Subcutaneous abdominal adipose tissue (tissue), 5 donors: ENCODE measurements around the gene WASHC3.

Experiments
- H3K27ac ChIP-seq: one replicate; pipeline ENCODE4 v1.7.0; 2013; ENCODE audit warnings: low read depth, mild to moderate bottlenecking, inconsistent platforms, low read length, moderate library complexity
- H3K27me3 ChIP-seq, 5 donors: one replicate each; pipeline ENCODE4 v1.7.0; 2013; ENCODE audit warnings: low read length in 5 of 5, inconsistent platforms in 1 of 5; ENCODE audit not compliant: control insufficient read depth in 5 of 5, insufficient read depth in 4 of 5
- H3K36me3 ChIP-seq, 5 donors: one replicate each; pipeline ENCODE4 v1.7.0; 2013; ENCODE audit warnings: low read length in 5 of 5; ENCODE audit not compliant: control insufficient read depth in 5 of 5, insufficient read depth in 5 of 5
- H3K4me1 ChIP-seq, 5 donors: one replicate each; pipeline ENCODE4 v1.7.0; 2013; ENCODE audit warnings: low read length in 5 of 5, mild to moderate bottlenecking in 3 of 5, moderate library complexity in 1 of 5; ENCODE audit not compliant: control insufficient read depth in 5 of 5, insufficient read depth in 5 of 5
- H3K4me3 ChIP-seq, 5 donors: one replicate each; pipeline ENCODE4 v1.7.0; 2013; ENCODE audit warnings: low read length in 5 of 5, low read depth in 1 of 5
- H3K9ac ChIP-seq, 5 donors: one replicate each; pipeline ENCODE4 v1.7.0; 2013; ENCODE audit warnings: low read length in 5 of 5, mild to moderate bottlenecking in 4 of 5, moderate library complexity in 3 of 5
- H3K9me3 ChIP-seq, 5 donors: one replicate each; pipeline ENCODE4 v1.7.0; 2013; ENCODE audit warnings: low read length in 5 of 5; ENCODE audit not compliant: control insufficient read depth in 5 of 5
- donor health status: healthy.
- donor health status: healthy.
- donor health status: healthy.
- donor health status: healthy.
- donor health status: healthy.

WASHC3 gene

GRCh38 chr12:101995684-101996083 lies 66.1 kb downstream of the WASHC3 start:
- H3K4me3 ChIP-seq = no peak overlapping the region
- no peak overlapping the region for H3K27ac ChIP-seq
- H3K4me1 ChIP-seq = no peaks in the 10 kb centered on the region
- H3K9ac ChIP-seq = no peak overlapping the region
- no peaks in the 10 kb centered on the region for H3K9me3 ChIP-seq
- H3K27me3 ChIP-seq = no peaks in the 10 kb centered on the region
- H3K36me3 ChIP-seq = no peaks in the 10 kb centered on the region

DNA sequence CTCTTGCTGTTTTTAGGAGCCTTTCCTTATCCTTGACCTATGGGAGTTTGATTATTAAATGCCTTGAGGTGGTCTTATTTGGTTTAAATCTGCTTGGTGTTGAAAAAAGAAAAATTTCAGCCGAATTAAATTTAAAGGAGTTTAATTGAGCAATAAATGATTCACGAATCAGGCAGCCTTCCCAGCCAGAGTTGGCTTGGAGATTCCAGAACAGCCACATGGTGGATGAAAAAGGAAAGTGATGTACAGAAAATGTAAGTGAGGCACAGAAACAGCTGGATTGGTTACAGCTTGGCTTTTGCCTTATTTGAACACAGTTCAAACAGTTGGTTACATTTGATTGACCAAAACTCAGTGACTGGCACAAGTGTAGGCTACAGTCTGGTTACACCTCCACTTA lies 69.7 kb downstream of the WASHC3 start:
- no peak overlapping the region for H3K4me3 ChIP-seq
- H3K4me1 ChIP-seq = no peaks in the 10 kb centered on the region
- no peaks in the 10 kb centered on the region for H3K36me3 ChIP-seq
- H3K27me3 ChIP-seq = no peaks in the 10 kb centered on the region
- no peaks in the 10 kb centered on the region for H3K9me3 ChIP-seq
- H3K27ac ChIP-seq = no peak overlapping the region
- H3K9ac ChIP-seq = no peak overlapping the region

DNA sequence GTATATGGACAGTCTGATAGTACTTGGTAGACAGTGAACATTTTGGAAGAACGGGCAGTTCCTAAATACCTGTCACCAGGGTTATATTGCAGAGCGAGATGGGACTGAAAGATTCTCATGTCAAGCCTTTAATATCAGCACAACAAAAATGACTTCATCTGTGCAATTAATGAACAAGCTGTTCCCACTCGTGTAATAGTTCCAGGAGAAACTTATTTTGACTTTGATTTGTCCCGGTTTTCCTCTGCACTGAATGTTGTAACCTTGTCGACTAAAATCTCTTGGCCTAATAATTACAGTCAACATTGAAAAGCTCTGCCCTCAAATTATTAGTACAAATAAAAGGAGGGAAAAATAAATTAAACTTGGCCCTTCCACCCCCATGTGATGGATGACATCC lies 79.5 kb downstream of the WASHC3 start:
- H3K4me3 ChIP-seq = no peak overlapping the region

DNA sequence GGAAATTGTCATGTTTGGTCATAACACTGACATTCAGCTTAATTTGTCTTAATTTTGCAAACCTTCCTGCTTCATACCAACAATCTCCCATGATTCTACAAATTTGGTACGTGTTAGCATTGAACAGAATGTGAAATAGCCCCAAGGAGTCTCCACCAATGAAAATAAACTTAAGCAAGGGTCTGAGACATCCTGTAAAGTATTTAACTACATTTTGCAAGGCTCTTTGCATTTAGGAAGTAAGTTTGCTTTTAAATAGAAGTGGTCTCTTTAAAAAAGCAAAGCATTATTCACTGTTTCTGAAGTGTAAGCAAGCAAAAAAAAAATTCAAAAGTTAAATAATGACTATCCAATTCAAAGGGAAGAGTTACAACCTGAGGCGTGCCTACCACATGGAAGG lies 79.9 kb downstream of the WASHC3 start:
- no peaks in the 10 kb centered on the region for H3K36me3 ChIP-seq
- no peaks in the 10 kb centered on the region for H3K4me1 ChIP-seq
- H3K9me3 ChIP-seq = no peaks in the 10 kb centered on the region
- no peak overlapping the region for H3K27ac ChIP-seq
- no peak overlapping the region for H3K4me3 ChIP-seq
- no peaks in the 10 kb centered on the region for H3K27me3 ChIP-seq
- no peak overlapping the region for H3K9ac ChIP-seq

More for the DNA sequence above, 79.5 kb downstream of the WASHC3 start:
- Histone ChIP-seq H3K36me3 (no peaks in the 10 kb centered on the region), H3K27me3 (no peaks in the 10 kb centered on the region), H3K9me3 (no peaks in the 10 kb centered on the region), H3K27ac (no peak overlapping the region), H3K4me1 (no peaks in the 10 kb centered on the region), H3K9ac (no peak overlapping the region)

- H3K9ac ChIP-seq = no peak overlapping the region
- no peaks in the 10 kb centered on the region for H3K36me3 ChIP-seq
- no peaks in the 10 kb centered on the region for H3K27me3 ChIP-seq
- peaks cover 0 to 4% (median 0%) of the 10 kb centered on the region in 5 donors for H3K9me3 ChIP-seq
- no peak overlapping the region for H3K4me3 ChIP-seq
- H3K27ac ChIP-seq = no peak overlapping the region
- peaks cover 0 to 4% (median 0%) of the 10 kb centered on the region in 5 donors for H3K4me1 ChIP-seq
Observed at GRCh38 chr12:101968770-101969169, 93.0 kb downstream of the WASHC3 start.

- Histone ChIP-seq H3K4me3 (no peak overlapping the region), H3K9ac (no peak overlapping the region), H3K9me3 (peaks cover 0 to 4% (median 0%) of the 10 kb centered on the region in 5 donors), H3K36me3 (no peaks in the 10 kb centered on the region), H3K27me3 (no peaks in the 10 kb centered on the region), H3K27ac (no peak overlapping the region), H3K4me1 (no peaks in the 10 kb centered on the region)
Observed at GRCh38 chr12:101967506-101967905, 94.3 kb downstream of the WASHC3 start.

GRCh38 chr12:101966496-101966895 lies 95.3 kb downstream of the WASHC3 start:
- Histone ChIP-seq H3K4me3 (no peak overlapping the region), H3K27me3 (no peaks in the 10 kb centered on the region), H3K9ac (no peak overlapping the region), H3K4me1 (no peaks in the 10 kb centered on the region), H3K9me3 (peaks cover 0 to 2% (median 0%) of the 10 kb centered on the region in 5 donors), H3K36me3 (no peaks in the 10 kb centered on the region), H3K27ac (no peak overlapping the region)

DNA sequence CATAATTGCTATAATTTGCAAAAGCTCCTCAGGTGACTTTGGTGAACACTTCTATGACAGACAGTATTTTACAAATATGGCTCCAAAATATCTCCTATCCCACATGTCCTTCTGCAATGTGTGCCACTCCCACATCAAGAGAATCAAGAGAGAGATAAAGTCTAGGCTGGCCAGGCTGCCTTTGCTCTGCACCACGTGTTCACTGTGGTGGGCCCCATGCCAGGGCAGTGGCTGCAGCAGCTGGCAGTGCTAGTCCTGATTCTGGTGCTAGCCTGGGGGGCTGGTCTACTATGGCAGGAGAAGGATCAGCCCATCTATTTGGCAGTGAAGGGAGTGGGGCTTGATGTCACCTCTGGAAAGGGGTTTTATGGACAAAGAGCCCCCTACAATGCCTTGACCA lies 98.1 kb downstream of the WASHC3 start:
- Histone ChIP-seq H3K27ac (no peak overlapping the region), H3K4me1 (no peaks in the 10 kb centered on the region), H3K9ac (no peak overlapping the region), H3K9me3 (peaks cover 0 to 7% (median 0%) of the 10 kb centered on the region in 5 donors), H3K27me3 (no peaks in the 10 kb centered on the region), H3K36me3 (no peaks in the 10 kb centered on the region), H3K4me3 (no peak overlapping the region)
